PC-3 (cell line): ENCODE results near the gene PKIG.

Experiments used
- CTCF ChIP-seq: fragments of 300-600 bp; sonication (generic); conservative IDR thresholded peaks from 2 replicates; pipeline ENCODE4 v1.5.1; 2017; ENCODE audit warnings: antibody characterized with exemption, low read depth, mild to moderate bottlenecking, low read length
- EZH2 ChIP-seq: fragments of 300-600 bp; sonication (generic); IDR thresholded peaks from one replicate; pipeline ENCODE4 v1.6.1; 2017; ENCODE audit warnings: antibody characterized with exemption, mild to moderate bottlenecking, low read length; ENCODE audit not compliant: unreplicated experiment

DNA sequence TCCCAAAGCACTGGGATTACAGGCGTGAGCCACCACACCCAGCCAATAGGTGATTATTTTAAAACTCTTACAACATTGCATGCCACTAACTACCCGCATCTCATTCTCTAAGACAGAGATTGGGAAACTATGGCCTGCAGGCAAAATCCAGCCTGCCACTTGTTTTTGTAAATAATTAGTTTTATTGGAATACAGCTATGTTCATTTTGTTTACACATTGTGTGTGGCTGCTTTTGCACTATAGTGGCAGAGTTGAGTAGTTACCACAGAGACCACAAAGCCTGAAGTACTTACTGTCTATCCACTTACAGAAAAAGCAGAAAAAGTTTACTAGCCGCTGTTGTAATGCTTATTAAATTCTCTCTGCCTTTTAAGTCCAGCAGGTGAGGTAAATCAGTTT is 16.4 kb upstream of the PKIG start:
- no peak for TF ChIP-seq CTCF
- TF ChIP-seq EZH2, result no peak
